CD14-positive monocyte (primary cell): Measurements from ENCODE around the gene VAMP2. TPM values are rescaled to one million over a fixed set of nuclear protein-coding genes. Genes with fewer than 3 reads are reported as not detected.

ENCODE experiments used
- DNase-seq, 3 donors: peaks; one replicate each; pipeline ENCODE4 v3.0.0-alpha.2; 2011 to 2022
- H2AFZ ChIP-seq: 2 replicates; pipeline ENCODE4 v1.6.0; 2012; ENCODE audit warnings: mild to moderate bottlenecking, low read depth, low read length, inconsistent platforms; ENCODE audit not compliant: insufficient read depth, poor library complexity, severe bottlenecking
- H3K27ac ChIP-seq, 2 donors: 1 replicate in 1 of 2; 2 replicates in 1 of 2; pipeline ENCODE4 v1.5.1; 2012 to 2013; ENCODE audit warnings: low read length in 2 of 2, control low read depth in 1 of 2, inconsistent platforms in 1 of 2, low read depth in 1 of 2, mild to moderate bottlenecking in 1 of 2
- H3K27me3 ChIP-seq, 2 donors: one replicate each; pipeline versions ENCODE4 v1.6.0 to v1.6.1; 2011 to 2013; ENCODE audit warnings: low read length in 2 of 2; ENCODE audit not compliant: control insufficient read depth in 2 of 2, insufficient read depth in 2 of 2
- H3K36me3 ChIP-seq, 2 donors: replicated peaks in 1 of 2; 1 replicate in 1 of 2; 2 replicates in 1 of 2; pipeline versions ENCODE4 v1.5.1 to v1.6.1; 2012 to 2013; ENCODE audit warnings: low read length in 2 of 2, control low read depth in 1 of 2, inconsistent platforms in 1 of 2, mild to moderate bottlenecking in 1 of 2; ENCODE audit not compliant: insufficient read depth in 2 of 2, control insufficient read depth in 1 of 2
- H3K4me1 ChIP-seq, 2 donors: 1 replicate in 1 of 2; 2 replicates in 1 of 2; pipeline versions ENCODE4 v1.5.1 to v1.6.1; 2012 to 2013; ENCODE audit warnings: low read length in 2 of 2, control low read depth in 1 of 2, inconsistent platforms in 1 of 2, mild to moderate bottlenecking in 1 of 2, moderate library complexity in 1 of 2; ENCODE audit not compliant: insufficient read depth in 2 of 2, control insufficient read depth in 1 of 2
- H3K4me2 ChIP-seq: replicated peaks from 2 replicates; pipeline ENCODE3; 2012; ENCODE audit warnings: low read length, moderate library complexity, mild to moderate bottlenecking; ENCODE audit not compliant: poor library complexity, severe bottlenecking; ENCODE audit errors: extremely low read depth
- H3K4me3 ChIP-seq, 3 experiments: fragments of 200-600 bp in 1 of 3; sonication (generic) in 1 of 3; replicated peaks in 1 of 3; 1 replicate in 2 of 3; 2 replicates in 1 of 3; pipeline ENCODE4 v1.5.1; 2011 to 2013; ENCODE audit warnings: low read length in 3 of 3, mild to moderate bottlenecking in 3 of 3, control low read depth in 2 of 3, low read depth in 2 of 3, inconsistent platforms in 1 of 3, moderate library complexity in 1 of 3
- H3K79me2 ChIP-seq: 2 replicates; pipeline ENCODE4 v1.6.0; 2012; ENCODE audit warnings: mild to moderate bottlenecking, control low read depth, inconsistent platforms, low read length, moderate library complexity; ENCODE audit not compliant: insufficient read depth
- H3K9ac ChIP-seq: 2 replicates; pipeline ENCODE4 v1.6.0; 2017; ENCODE audit warnings: low read length, mild to moderate bottlenecking; ENCODE audit not compliant: insufficient read depth, poor library complexity, severe bottlenecking
- H3K9me3 ChIP-seq, 2 donors: replicated peaks in 1 of 2; 1 replicate in 1 of 2; 2 replicates in 1 of 2; pipeline versions ENCODE4 v1.5.1 to v1.6.1; 2012 to 2013; ENCODE audit warnings: low read length in 2 of 2, control low read depth in 1 of 2; ENCODE audit not compliant: control insufficient read depth in 1 of 2, insufficient read depth in 1 of 2
- H4K20me1 ChIP-seq: 2 replicates; pipeline ENCODE4 v1.6.0; 2012; ENCODE audit warnings: mild to moderate bottlenecking, low read length, control low read depth, moderate library complexity; ENCODE audit not compliant: insufficient read depth
- H3K27ac Mint-ChIP-seq, 7 donors: one replicate each; pipeline ENCODE4 v1.8.0; 2020; ENCODE audit warnings: mild to moderate bottlenecking in 7 of 7, mixed read lengths in 7 of 7, moderate library complexity in 6 of 7, inconsistent platforms in 2 of 7
- H3K27me3 Mint-ChIP-seq, 3 donors: one replicate each; pipeline ENCODE4 v1.8.0; 2021 to 2022; ENCODE audit warnings: low read depth in 3 of 3, mild to moderate bottlenecking in 3 of 3, mixed read lengths in 3 of 3, moderate library complexity in 3 of 3, inconsistent platforms in 1 of 3
- H3K36me3 Mint-ChIP-seq, 2 donors: one replicate each; pipeline ENCODE4 v1.8.0; 2020; ENCODE audit warnings: mixed read lengths in 2 of 2, inconsistent platforms in 1 of 2, mild to moderate bottlenecking in 1 of 2
- H3K4me1 Mint-ChIP-seq: one replicate; pipeline ENCODE4 v1.8.0; 2020; ENCODE audit warnings: mild to moderate bottlenecking, mixed read lengths
- H3K4me3 Mint-ChIP-seq, 2 donors: one replicate each; pipeline ENCODE4 v1.8.0; 2020; ENCODE audit warnings: mild to moderate bottlenecking in 2 of 2, mixed read lengths in 2 of 2, moderate library complexity in 1 of 2
- H3K9me3 Mint-ChIP-seq, 7 donors: one replicate each; pipeline ENCODE4 v1.8.0; 2020 to 2022; ENCODE audit warnings: mixed read lengths in 7 of 7, mild to moderate bottlenecking in 6 of 7, moderate library complexity in 6 of 7, inconsistent platforms in 2 of 7
- CTCF ChIP-seq: fragments of 200-600 bp; IDR thresholded peaks from one replicate; pipeline ENCODE4 v1.8.0; 2022; ENCODE audit warnings: antibody characterized with exemption, mild to moderate bottlenecking
- WGBS: methylation state at CpG from one replicate; pipeline ENCODE4 v1.1.5; 2013; ENCODE audit warnings: missing lambda C conversion rate; ENCODE audit not compliant: insufficient coverage; 5-methylcytosine and 5-hydroxymethylcytosine counted together
- intact Hi-C, 2 donors: fragments of 100-400 bp; cut with micrococcal nuclease; formaldehyde crosslinking; loops; one replicate each; pipeline versions ENCODE4 v1.15.0 to v1.15.1; 2023
- polyA plus RNA-seq, 3 donors: library from polyadenylated mRNA; depleted of rRNA in 1 of 3; unstranded in 2 of 3; stranded (reverse) in 1 of 3; fragments of 300-500 nt in 2 of 3; fragments of >200 nt in 1 of 3; fragmentation: Illumina TruSeq in 2 of 3; gene quantifications; 1 replicate in 2 of 3; 2 replicates in 1 of 3; pipeline ENCODE4 v1.2.3, GENCODE V29; 2012 to 2021

VAMP2 gene
- polyA plus RNA-seq, 3 donors, result 10.2 to 139 (median 14.5) TPM

- TF ChIP-seq CTCF, result no peak
- Histone ChIP-seq H3K4me1 (peaks cover 63 to 84% of the 10 kb centered on the region in 2 donors), H3K9me3 (no peaks in the 10 kb centered on the region), H3K79me2 (peaks cover 26% of the 10 kb centered on the region), H3K4me3 (peak overlapping the region; percentile 65 to 100 (median 88)), H3K36me3 (peaks cover 12 to 17% of the 10 kb centered on the region in 2 donors), H2AFZ (no peak overlapping the region), H3K4me2 (peak overlapping the region; percentile 97), H3K27me3 (no peaks in the 10 kb centered on the region), H3K9ac (peak overlapping the region; percentile 89), H3K27ac (peak overlapping the region; percentile 83 to 99), H4K20me1 (peaks cover 60% of the 10 kb centered on the region)
- no peak overlapping the region for H3K27ac Mint-ChIP-seq
- peaks cover 39% of the 10 kb centered on the region for H3K4me1 Mint-ChIP-seq
- intact Hi-C loops, result loop anchor here in 1 of 2 donors (5.0 to 10.0 kb wide), 2 partner anchors 33 to 319 kb away; partner anchors contain the start of gene KDM6B
- peak overlapping the region in 1 of 2 donors; percentile 88 for H3K4me3 Mint-ChIP-seq
- H3K36me3 Mint-ChIP-seq, result peaks cover 29 to 33% of the 10 kb centered on the region in 2 donors
- peaks cover 0 to 4% (median 0%) of the 10 kb centered on the region in 7 donors for H3K9me3 Mint-ChIP-seq
- DNase-seq, result peak; percentile 93 to 97 (median 94)
- 0% methylated on average over 16 of the region's 22 CpGs for WGBS
- peaks cover 0 to 12% (median 0%) of the 10 kb centered on the region in 3 donors for H3K27me3 Mint-ChIP-seq
Measured at GRCh38 chr17:8153957-8154607, 8.7 kb downstream of the VAMP2 start.

- Mint-ChIP-seq H3K9me3 (peaks cover 0 to 4% (median 0%) of the 10 kb centered on the region in 7 donors), H3K4me1 (peaks cover 34% of the 10 kb centered on the region), H3K27ac (no peak overlapping the region), H3K36me3 (peaks cover 34 to 36% of the 10 kb centered on the region in 2 donors), H3K27me3 (peaks cover 0 to 12% (median 0%) of the 10 kb centered on the region in 3 donors), H3K4me3 (peak overlapping the region in 1 of 2 donors; percentile 82)
- Histone ChIP-seq H3K36me3 (peaks cover 17 to 22% of the 10 kb centered on the region in 2 donors), H3K9me3 (no peaks in the 10 kb centered on the region), H3K4me2 (peak overlapping the region; percentile 97), H3K9ac (peak overlapping the region; percentile 89), H4K20me1 (peaks cover 65% of the 10 kb centered on the region), H2AFZ (no peak overlapping the region), H3K27me3 (no peaks in the 10 kb centered on the region), H3K4me1 (peaks cover 61 to 79% of the 10 kb centered on the region in 2 donors), H3K4me3 (peak overlapping the region in 1 of 3 experiments; percentile 100), H3K27ac (peak overlapping the region; percentile 83 to 99), H3K79me2 (peaks cover 26% of the 10 kb centered on the region)
- 32% methylated on average over 8 of the region's 13 CpGs for WGBS
- TF ChIP-seq CTCF, result no peak
- DNase-seq, result peak; percentile 73 to 88 (median 78)
- intact Hi-C loops, result loop anchor here in 1 of 2 donors (5.0 to 10.0 kb wide), 2 partner anchors 34 to 319 kb away; partner anchors contain the start of gene KDM6B
Measured at GRCh38 chr17:8153525-8153956, 9.2 kb downstream of the VAMP2 start.
